Fibroblast of lung (primary cell): ENCODE results near the gene TRIL. TPM values are rescaled to one million over a fixed set of nuclear protein-coding genes. Genes with fewer than 3 reads are reported as not detected.
A peak's percentile ranks its signal among the peaks of the same experiment; 100 is the strongest.

Source experiments
- DNase-seq, 2 donors: peaks; one replicate each; pipeline versions ENCODE4 v3.0.0 to v3.0.0-alpha.2; 2010; ENCODE audit warnings: low read depth in 2 of 2
- H2AFZ ChIP-seq: 2 replicates; pipeline ENCODE4 v1.5.1; 2012; ENCODE audit warnings: low read length, control low read depth, inconsistent platforms
- H3K27ac ChIP-seq: 2 replicates; pipeline ENCODE4 v1.5.1; 2011; ENCODE audit warnings: low read length, control low read depth; ENCODE audit not compliant: insufficient read depth
- H3K27me3 ChIP-seq: 2 replicates; pipeline ENCODE4 v1.5.1; 2011; ENCODE audit warnings: mild to moderate bottlenecking, low read length; ENCODE audit not compliant: control insufficient read depth, insufficient read depth
- H3K36me3 ChIP-seq: 2 replicates; pipeline ENCODE4 v1.5.1; 2011; ENCODE audit warnings: low read length; ENCODE audit not compliant: control insufficient read depth, insufficient read depth
- H3K4me1 ChIP-seq: 2 replicates; pipeline ENCODE4 v1.5.1; 2011; ENCODE audit warnings: low read length; ENCODE audit not compliant: control insufficient read depth, insufficient read depth; ENCODE audit errors: extremely low read depth
- H3K4me2 ChIP-seq: 2 replicates; pipeline ENCODE4 v1.5.1; 2011; ENCODE audit warnings: low read length, control low read depth; ENCODE audit not compliant: insufficient read depth; ENCODE audit errors: extremely low read depth
- H3K4me3 ChIP-seq, 4 experiments: fragments of 200-600 bp in 1 of 4; sonication (generic) in 1 of 4; replicated peaks in 1 of 4; 2 replicates each; pipeline ENCODE4 v1.5.1; 2011 to 2016; ENCODE audit warnings: low read length in 4 of 4, low read depth in 3 of 4, mild to moderate bottlenecking in 3 of 4, control low read depth in 2 of 4, inconsistent platforms in 1 of 4, mixed read lengths in 1 of 4; ENCODE audit not compliant: insufficient read depth in 1 of 4; ENCODE audit errors: control extremely low read depth in 1 of 4
- H3K79me2 ChIP-seq: 2 replicates; pipeline ENCODE4 v1.5.1; 2012; ENCODE audit warnings: mild to moderate bottlenecking, low read length, inconsistent platforms; ENCODE audit not compliant: control insufficient read depth, insufficient read depth
- H3K9ac ChIP-seq: 2 replicates; pipeline ENCODE4 v1.5.1; 2011; ENCODE audit warnings: mild to moderate bottlenecking, low read length, control low read depth; ENCODE audit not compliant: insufficient read depth
- H3K9me3 ChIP-seq: 2 replicates; pipeline ENCODE4 v1.5.1; 2012; ENCODE audit warnings: low read depth, low read length; ENCODE audit not compliant: control insufficient read depth, insufficient read depth
- H4K20me1 ChIP-seq: 2 replicates; pipeline ENCODE4 v1.5.1; 2011; ENCODE audit warnings: low read length; ENCODE audit not compliant: control insufficient read depth, insufficient read depth; ENCODE audit errors: extremely low read depth
- CTCF ChIP-seq, 2 donors: IDR thresholded peaks in 1 of 2; conservative IDR thresholded peaks in 1 of 2; 1 replicate in 1 of 2; 2 replicates in 1 of 2; pipeline ENCODE4 v1.5.1; 2011 to 2012; ENCODE audit warnings: low read length in 2 of 2, control low read depth in 1 of 2, inconsistent platforms in 1 of 2, low read depth in 1 of 2, mild to moderate bottlenecking in 1 of 2
- EZH2 ChIP-seq: IDR thresholded peaks from 2 replicates; pipeline ENCODE4 v1.5.1; 2012; ENCODE audit warnings: low read length, control low read depth, mild to moderate bottlenecking; ENCODE audit errors: missing control alignments
- polyA plus RNA-seq, 2 donors: library from polyadenylated mRNA; depleted of rRNA in 1 of 2; stranded (reverse) in 1 of 2; unstranded in 1 of 2; fragments of >200 nt; gene quantifications; 2 replicates each; pipeline ENCODE4 v1.2.1, GENCODE V29; 2011 to 2012; ENCODE audit warnings: missing spikeins in 1 of 2
- total RNA-seq: library from RNA; depleted of rRNA; stranded (reverse); fragments of >200 nt; gene quantifications from 2 replicates; pipeline ENCODE4 v1.2.1, GENCODE V29; 2014

TRIL gene
- total and polyA plus RNA-seq, 2 donors (not counting 1 experiment from before 2014, with no cell fraction given): 0.10 to 0.17 TPM

- Histone ChIP-seq H3K4me1 (no peaks in the 10 kb centered on the region), H3K4me2 (no peak overlapping the region), H4K20me1 (no peaks in the 10 kb centered on the region), H3K79me2 (no peaks in the 10 kb centered on the region), H3K9ac (no peak overlapping the region), H2AFZ (no peak overlapping the region), H3K36me3 (no peaks in the 10 kb centered on the region), H3K9me3 (no peaks in the 10 kb centered on the region), H3K27me3 (no peaks in the 10 kb centered on the region), H3K27ac (no peak overlapping the region), H3K4me3 (no peak overlapping the region)
- TF ChIP-seq EZH2: no peak
- no peak for TF ChIP-seq CTCF (conservative IDR thresholded peaks at IDR 0.05 in 1 of 2, IDR thresholded peaks at IDR 0.05 in 1 of 2; ENCODE audit: low read depth in 1 of 2, low read length in 2 of 2)
- no peak for DNase-seq
Observed at GRCh38 chr7:28908775-28909174, 49.4 kb downstream of the TRIL start.

- no peak for TF ChIP-seq EZH2
- no peak for TF ChIP-seq CTCF (conservative IDR thresholded peaks at IDR 0.05 in 1 of 2, IDR thresholded peaks at IDR 0.05 in 1 of 2; ENCODE audit: low read depth in 1 of 2, low read length in 2 of 2)
- DNase-seq: no peak
- no peak overlapping the region for H3K9ac ChIP-seq
- no peaks in the 10 kb centered on the region for H3K79me2 ChIP-seq
- no peak overlapping the region for H2AFZ ChIP-seq
- no peak overlapping the region for H3K4me2 ChIP-seq
- H3K4me1 ChIP-seq: no peaks in the 10 kb centered on the region
- H3K27me3 ChIP-seq: no peaks in the 10 kb centered on the region
- H3K36me3 ChIP-seq: no peaks in the 10 kb centered on the region
- no peak overlapping the region for H3K4me3 ChIP-seq
- no peaks in the 10 kb centered on the region for H3K9me3 ChIP-seq
- no peaks in the 10 kb centered on the region for H4K20me1 ChIP-seq
- no peak overlapping the region for H3K27ac ChIP-seq
Observed at GRCh38 chr7:28905464-28905863, 52.7 kb downstream of the TRIL start.

DNA sequence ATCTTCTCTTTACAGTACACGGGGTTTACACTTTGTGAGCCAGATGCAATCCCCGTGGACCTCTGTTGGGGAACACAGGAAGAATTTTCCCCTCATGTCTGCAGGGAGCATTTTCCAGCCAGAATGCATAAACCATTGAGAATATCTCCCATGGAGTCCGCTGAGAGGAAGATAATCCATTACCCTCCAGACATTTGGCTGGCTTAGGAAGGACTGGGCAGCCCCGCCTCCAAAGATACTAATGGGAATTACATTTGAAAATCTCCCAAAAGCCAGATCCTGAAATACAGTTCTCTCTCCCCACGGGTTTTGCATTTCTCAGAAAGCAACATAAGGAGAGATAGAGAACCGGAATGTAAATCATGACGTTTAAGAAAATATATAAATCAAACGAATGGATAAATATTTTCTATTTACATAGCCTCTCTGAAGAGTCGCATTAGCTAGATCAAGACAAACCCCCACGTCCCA is 53.5 kb downstream of the TRIL start:
- Histone ChIP-seq H4K20me1 (no peaks in the 10 kb centered on the region), H2AFZ (peak overlapping the region; percentile 90), H3K4me2 (peak overlapping the region; percentile 91), H3K27ac (no peak overlapping the region), H3K4me3 (peak overlapping the region; percentile 45 to 77 (median 54)), H3K9ac (no peak overlapping the region), H3K9me3 (no peaks in the 10 kb centered on the region), H3K27me3 (no peaks in the 10 kb centered on the region), H3K4me1 (no peaks in the 10 kb centered on the region), H3K36me3 (no peaks in the 10 kb centered on the region), H3K79me2 (no peaks in the 10 kb centered on the region)
- TF ChIP-seq CTCF (conservative IDR thresholded peaks at IDR 0.05 in 1 of 2, IDR thresholded peaks at IDR 0.05 in 1 of 2; ENCODE audit: low read depth in 1 of 2, low read length in 2 of 2): no peak
- TF ChIP-seq EZH2: no peak
- peak in 1 of 2 donors; percentile 12 for DNase-seq
